Trophoblast cell (in vitro differentiated cells and primary cell): Measurements from ENCODE around the gene KMT5B.
A peak's percentile ranks its signal among the peaks of the same experiment; 100 is the strongest.

Experiments used
- DNase-seq, 2 donors: peaks; one replicate each; pipeline ENCODE4 v3.0.0-alpha.2; 2016
- H2AFZ ChIP-seq: 2 replicates; pipeline ENCODE4 v1.6.1; 2013; ENCODE audit warnings: low read length, moderate library complexity, mild to moderate bottlenecking; ENCODE audit not compliant: insufficient read depth, poor library complexity
- H2AK5ac ChIP-seq: 2 replicates; pipeline ENCODE4 v1.6.1; 2013; ENCODE audit warnings: mild to moderate bottlenecking, low read length
- H2BK120ac ChIP-seq: 2 replicates; pipeline ENCODE4 v1.6.1; 2013; ENCODE audit warnings: low read length, mild to moderate bottlenecking, moderate library complexity; ENCODE audit not compliant: insufficient read depth, poor library complexity
- H2BK12ac ChIP-seq: 2 replicates; pipeline ENCODE4 v1.6.1; 2013; ENCODE audit warnings: mild to moderate bottlenecking, low read length, moderate library complexity
- H2BK5ac ChIP-seq: 2 replicates; pipeline ENCODE4 v1.6.1; 2013; ENCODE audit warnings: low read length, low read depth, moderate library complexity, mild to moderate bottlenecking; ENCODE audit not compliant: poor library complexity
- H3K14ac ChIP-seq: 2 replicates; pipeline ENCODE4 v1.6.1; 2013; ENCODE audit warnings: mild to moderate bottlenecking, low read length
- H3K18ac ChIP-seq: 2 replicates; pipeline ENCODE4 v1.6.1; 2013; ENCODE audit warnings: mild to moderate bottlenecking, low read length
- H3K23ac ChIP-seq: 2 replicates; pipeline ENCODE4 v1.6.1; 2013; ENCODE audit warnings: low read length
- H3K27ac ChIP-seq: 2 replicates; pipeline ENCODE4 v1.5.1; 2013; ENCODE audit warnings: low read depth, mild to moderate bottlenecking, inconsistent platforms, low read length, moderate library complexity
- H3K27me3 ChIP-seq: 2 replicates; pipeline ENCODE4 v1.6.1; 2013; ENCODE audit warnings: inconsistent platforms, mild to moderate bottlenecking, low read length, moderate library complexity; ENCODE audit not compliant: insufficient read depth
- H3K36me3 ChIP-seq, 2 experiments: 1 replicate in 1 of 2; 2 replicates in 1 of 2; pipeline ENCODE4 v1.6.1; 2013; ENCODE audit warnings: low read length in 2 of 2, mild to moderate bottlenecking in 2 of 2, moderate library complexity in 1 of 2; ENCODE audit not compliant: insufficient read depth in 2 of 2, control insufficient read depth in 1 of 2
- H3K4ac ChIP-seq: 2 replicates; pipeline ENCODE4 v1.6.1; 2013; ENCODE audit warnings: low read depth, mild to moderate bottlenecking, low read length, moderate library complexity
- H3K4me1 ChIP-seq, 2 experiments: 1 replicate in 1 of 2; 2 replicates in 1 of 2; pipeline ENCODE4 v1.6.1; 2013; ENCODE audit warnings: low read length in 2 of 2, mild to moderate bottlenecking in 2 of 2, moderate library complexity in 1 of 2; ENCODE audit not compliant: insufficient read depth in 2 of 2, control insufficient read depth in 1 of 2
- H3K4me2 ChIP-seq: 2 replicates; pipeline ENCODE4 v1.6.1; 2013; ENCODE audit warnings: inconsistent platforms, mild to moderate bottlenecking, low read length, moderate library complexity
- H3K4me3 ChIP-seq: 2 replicates; pipeline ENCODE4 v1.5.1; 2013; ENCODE audit warnings: mild to moderate bottlenecking, low read depth, low read length, inconsistent platforms
- H3K79me1 ChIP-seq: one replicate; pipeline ENCODE4 v1.6.1; 2013; ENCODE audit warnings: low read length
- H3K79me2 ChIP-seq: 2 replicates; pipeline ENCODE4 v1.6.1; 2013; ENCODE audit warnings: low read length, mild to moderate bottlenecking; ENCODE audit not compliant: control insufficient read depth, insufficient read depth, poor library complexity
- H3K9ac ChIP-seq: 2 replicates; pipeline ENCODE4 v1.6.1; 2013; ENCODE audit warnings: mild to moderate bottlenecking, low read length
- H3K9me3 ChIP-seq: 2 replicates; pipeline ENCODE4 v1.6.1; 2013; ENCODE audit warnings: low read depth, mild to moderate bottlenecking, control low read depth, inconsistent platforms, low read length; ENCODE audit not compliant: insufficient read depth
- H4K12ac ChIP-seq: 2 replicates; pipeline ENCODE4 v1.6.1; 2013; ENCODE audit warnings: low read depth, mild to moderate bottlenecking, low read length, moderate library complexity
- H4K8ac ChIP-seq: 2 replicates; pipeline ENCODE4 v1.6.1; 2013; ENCODE audit warnings: low read depth, mild to moderate bottlenecking, low read length, moderate library complexity
- H4K91ac ChIP-seq: one replicate; pipeline ENCODE4 v1.6.1; 2013; ENCODE audit warnings: low read depth, mild to moderate bottlenecking, low read length, moderate library complexity
- WGBS: extraction: QIAGEN DNeasy Blood & Tissue Kit; methylation state at CpG from one replicate; pipeline ENCODE4 v1.1.7; 2013; ENCODE audit warnings: missing lambda C conversion rate; ENCODE audit not compliant: insufficient read length, insufficient coverage; ENCODE audit errors: extremely low coverage; 5-methylcytosine and 5-hydroxymethylcytosine counted together

The KMT5B gene

DNA sequence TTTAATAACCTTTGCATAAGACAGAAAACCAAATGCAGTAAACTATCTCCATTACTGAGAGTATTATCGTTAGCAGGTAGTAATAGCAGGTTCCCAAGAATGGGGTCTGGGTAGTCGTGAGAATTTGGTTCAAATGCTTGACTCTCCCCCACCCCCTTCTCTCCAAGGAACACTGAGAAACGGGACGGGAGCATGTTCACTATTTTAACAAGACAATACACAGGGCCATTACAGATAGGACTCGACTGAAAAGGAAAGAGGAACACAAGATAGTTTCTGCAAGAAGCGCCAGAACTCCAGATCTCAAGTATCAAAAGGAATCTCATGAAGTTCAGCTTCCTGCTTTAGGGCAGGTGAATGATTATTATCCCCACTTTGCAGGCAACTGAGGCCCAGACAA is 27.0 kb downstream of the KMT5B start:
- no peak overlapping the region for H3K14ac ChIP-seq
- DNase-seq = no peak
- H3K4me2 ChIP-seq = no peak overlapping the region
- H3K4me1 ChIP-seq = no peaks in the 10 kb centered on the region
- H3K27ac ChIP-seq = no peak overlapping the region
- H3K9ac ChIP-seq = no peak overlapping the region
- H3K4ac ChIP-seq = no peak overlapping the region
- no peaks in the 10 kb centered on the region for H3K27me3 ChIP-seq
- H4K12ac ChIP-seq = no peak overlapping the region
- no peak overlapping the region for H3K23ac ChIP-seq
- no peak overlapping the region for H2BK5ac ChIP-seq
- H3K18ac ChIP-seq = no peak overlapping the region
- no peak overlapping the region for H2AK5ac ChIP-seq
- peaks cover 3% of the 10 kb centered on the region for H3K79me2 ChIP-seq
- H4K8ac ChIP-seq = no peak overlapping the region
- H3K36me3 ChIP-seq = peaks cover 9 to 12% of the 10 kb centered on the region in 2 experiments
- no peak overlapping the region for H3K4me3 ChIP-seq
- no peaks in the 10 kb centered on the region for H3K9me3 ChIP-seq
- no peak overlapping the region for H2BK12ac ChIP-seq
- H4K91ac ChIP-seq = no peak overlapping the region
- H2BK120ac ChIP-seq = no peak overlapping the region
- H2AFZ ChIP-seq = no peak overlapping the region
- H3K79me1 ChIP-seq = no peaks in the 10 kb centered on the region
- WGBS = no CpG with 5 or more reads among the region's 6 CpGs

DNA sequence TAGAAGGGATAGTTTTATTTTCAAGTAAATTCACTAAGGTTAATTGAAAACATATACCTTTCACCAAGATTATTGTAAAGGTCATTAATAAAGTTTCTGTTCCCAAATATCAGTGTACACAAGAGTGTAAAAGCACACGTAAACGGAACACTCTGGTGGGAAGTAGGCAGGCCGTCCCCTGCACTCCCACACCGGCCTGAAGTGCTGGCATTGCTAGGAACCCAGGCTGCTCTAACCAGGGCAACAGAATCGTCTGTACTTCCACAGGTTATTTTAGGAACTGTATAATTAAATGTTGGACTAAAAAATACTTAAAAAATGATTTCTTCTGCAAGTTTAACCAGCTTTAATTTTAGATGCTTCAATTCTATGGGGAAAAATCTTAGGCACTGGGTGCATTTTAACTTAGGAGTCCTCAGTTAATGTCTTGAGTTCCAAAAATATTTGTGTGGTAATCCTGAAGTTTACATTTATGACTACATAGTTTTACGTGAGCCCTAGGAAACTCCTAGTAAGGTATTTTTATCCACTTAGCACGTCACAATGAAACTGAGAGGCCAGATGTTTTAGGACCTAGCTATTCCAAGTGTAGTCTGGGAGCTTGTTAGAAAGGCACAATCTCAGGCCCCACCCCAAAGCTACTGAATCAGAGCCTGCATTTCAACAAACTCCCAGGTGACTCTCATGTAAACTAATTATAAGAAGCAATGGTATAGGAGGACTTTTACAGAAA is 31.2 kb downstream of the KMT5B start:
- H3K9me3 ChIP-seq = no peaks in the 10 kb centered on the region
- H2BK5ac ChIP-seq = no peak overlapping the region
- H4K8ac ChIP-seq = no peak overlapping the region
- H3K4me3 ChIP-seq = no peak overlapping the region
- no peak overlapping the region for H2BK120ac ChIP-seq
- H3K4me1 ChIP-seq = no peaks in the 10 kb centered on the region
- no peak overlapping the region for H2BK12ac ChIP-seq
- H3K4ac ChIP-seq = no peak overlapping the region
- no peak overlapping the region for H2AK5ac ChIP-seq
- H3K79me2 ChIP-seq = no peaks in the 10 kb centered on the region
- H3K23ac ChIP-seq = no peak overlapping the region
- no peak overlapping the region for H3K18ac ChIP-seq
- no peak overlapping the region for H3K4me2 ChIP-seq
- H3K14ac ChIP-seq = no peak overlapping the region
- no peak overlapping the region for H4K12ac ChIP-seq
- no peaks in the 10 kb centered on the region for H3K79me1 ChIP-seq
- peak in 1 of 2 donors; percentile 63 for DNase-seq
- H3K36me3 ChIP-seq = peaks cover 8 to 19% of the 10 kb centered on the region in 2 experiments
- no CpG with 5 or more reads among the region's 7 CpGs for WGBS
- no peak overlapping the region for H3K27ac ChIP-seq
- H3K9ac ChIP-seq = no peak overlapping the region
- no peak overlapping the region for H4K91ac ChIP-seq
- no peaks in the 10 kb centered on the region for H3K27me3 ChIP-seq
- H2AFZ ChIP-seq = no peak overlapping the region

GRCh38 chr11:68179847-68180246 is 33.2 kb downstream of the KMT5B start:
- Histone ChIP-seq H2AFZ (no peak overlapping the region), H3K9ac (no peak overlapping the region), H3K4me3 (no peak overlapping the region), H2BK5ac (no peak overlapping the region), H3K9me3 (no peaks in the 10 kb centered on the region), H4K12ac (no peak overlapping the region), H4K91ac (no peak overlapping the region), H2AK5ac (no peak overlapping the region), H2BK120ac (no peak overlapping the region), H3K36me3 (peaks cover 11 to 22% of the 10 kb centered on the region in 2 experiments), H3K4ac (no peak overlapping the region), H3K14ac (no peak overlapping the region), H3K79me1 (no peaks in the 10 kb centered on the region), H3K4me2 (no peak overlapping the region), H2BK12ac (no peak overlapping the region), H3K27ac (no peak overlapping the region), H4K8ac (no peak overlapping the region), H3K79me2 (no peaks in the 10 kb centered on the region), H3K23ac (no peak overlapping the region), H3K4me1 (no peaks in the 10 kb centered on the region), H3K18ac (no peak overlapping the region), H3K27me3 (no peaks in the 10 kb centered on the region)
- DNase-seq = no peak
- no CpG with 5 or more reads among the region's 2 CpGs for WGBS

GRCh38 chr11:68177877-68178276 is 35.2 kb downstream of the KMT5B start:
- Histone ChIP-seq H3K4me1 (no peaks in the 10 kb centered on the region), H3K27ac (no peak overlapping the region), H3K18ac (no peak overlapping the region), H4K12ac (no peak overlapping the region), H3K23ac (no peak overlapping the region), H3K9ac (no peak overlapping the region), H2AK5ac (no peak overlapping the region), H2AFZ (no peak overlapping the region), H3K36me3 (peaks cover 19 to 26% of the 10 kb centered on the region in 2 experiments), H3K27me3 (no peaks in the 10 kb centered on the region), H3K4ac (no peak overlapping the region), H3K14ac (no peak overlapping the region), H4K8ac (no peak overlapping the region), H3K79me2 (no peaks in the 10 kb centered on the region), H2BK5ac (no peak overlapping the region), H3K9me3 (no peaks in the 10 kb centered on the region), H2BK120ac (no peak overlapping the region), H3K4me2 (no peak overlapping the region), H2BK12ac (no peak overlapping the region), H3K79me1 (no peaks in the 10 kb centered on the region), H4K91ac (no peak overlapping the region), H3K4me3 (no peak overlapping the region)
- no CpG with 5 or more reads among the region's 5 CpGs for WGBS
- DNase-seq = no peak
